PC-9 (cell line): ENCODE results near the gene MAP2K4.

ENCODE experiments used
- EZH2 ChIP-seq: fragments of 200-600 bp; sonication (generic); IDR thresholded peaks from 2 replicates; pipeline ENCODE4 v1.8.0; 2017; ENCODE audit warnings: antibody characterized with exemption, low read depth
- TF ChIP-seq, protein P1 (sequence below): fragments of 200-600 bp; sonication (generic); conservative IDR thresholded peaks from 2 replicates; pipeline ENCODE4 v1.6.1; 2017; ENCODE audit warnings: mixed run types, antibody characterized with exemption, mild to moderate bottlenecking, moderate library complexity

DNA sequence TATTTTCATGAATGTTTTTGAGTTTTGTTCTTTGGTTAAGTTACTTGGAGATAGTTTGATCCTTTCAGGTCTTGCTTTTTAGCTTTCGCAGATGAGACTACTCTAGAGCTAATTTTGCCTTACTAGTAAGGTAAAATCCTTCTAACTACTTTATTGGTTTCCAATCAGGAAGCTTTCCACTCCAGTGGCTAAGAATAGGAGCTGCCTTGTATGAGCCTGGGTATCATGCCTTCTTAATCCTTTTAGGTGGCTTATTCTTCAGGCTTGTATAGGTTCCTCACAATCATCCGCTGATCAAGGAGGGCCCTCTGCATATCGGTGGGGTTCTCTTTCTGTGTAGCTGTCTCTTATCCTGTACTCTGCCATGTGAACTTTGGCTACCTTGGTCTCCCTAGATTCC is 53.7 kb downstream of the MAP2K4 start:
- no peak for TF ChIP-seq EZH2
- TF ChIP-seq, protein P1, sequence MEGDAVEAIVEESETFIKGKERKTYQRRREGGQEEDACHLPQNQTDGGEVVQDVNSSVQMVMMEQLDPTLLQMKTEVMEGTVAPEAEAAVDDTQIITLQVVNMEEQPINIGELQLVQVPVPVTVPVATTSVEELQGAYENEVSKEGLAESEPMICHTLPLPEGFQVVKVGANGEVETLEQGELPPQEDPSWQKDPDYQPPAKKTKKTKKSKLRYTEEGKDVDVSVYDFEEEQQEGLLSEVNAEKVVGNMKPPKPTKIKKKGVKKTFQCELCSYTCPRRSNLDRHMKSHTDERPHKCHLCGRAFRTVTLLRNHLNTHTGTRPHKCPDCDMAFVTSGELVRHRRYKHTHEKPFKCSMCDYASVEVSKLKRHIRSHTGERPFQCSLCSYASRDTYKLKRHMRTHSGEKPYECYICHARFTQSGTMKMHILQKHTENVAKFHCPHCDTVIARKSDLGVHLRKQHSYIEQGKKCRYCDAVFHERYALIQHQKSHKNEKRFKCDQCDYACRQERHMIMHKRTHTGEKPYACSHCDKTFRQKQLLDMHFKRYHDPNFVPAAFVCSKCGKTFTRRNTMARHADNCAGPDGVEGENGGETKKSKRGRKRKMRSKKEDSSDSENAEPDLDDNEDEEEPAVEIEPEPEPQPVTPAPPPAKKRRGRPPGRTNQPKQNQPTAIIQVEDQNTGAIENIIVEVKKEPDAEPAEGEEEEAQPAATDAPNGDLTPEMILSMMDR, result no peak
